Measurements from ENCODE around the gene PAX5.
A peak's percentile ranks its signal among the peaks of the same experiment; 100 is the strongest.

Gene PAX5

GRCh38 chr9:36950389-36950788 is 83.7 kb downstream of the PAX5 start:
- no peak for DNase-seq

- DNase-seq: peak in 1 of 2 donors; percentile 15
Observed at GRCh38 chr9:36949466-36949865, 84.6 kb downstream of the PAX5 start.

- no peak for DNase-seq
Observed at GRCh38 chr9:36948051-36948450, 86.0 kb downstream of the PAX5 start.

GRCh38 chr9:36946653-36947052 is 87.4 kb downstream of the PAX5 start:
- DNase-seq: no peak

GRCh38 chr9:36945999-36946398 is 88.1 kb downstream of the PAX5 start:
- DNase-seq: no peak

GRCh38 chr9:36942891-36943290 is 91.2 kb downstream of the PAX5 start:
- DNase-seq: no peak

- DNase-seq: no peak
Observed at GRCh38 chr9:36941441-36941840, 92.6 kb downstream of the PAX5 start.

- DNase-seq: no peak
Observed at GRCh38 chr9:36940881-36941280, 93.2 kb downstream of the PAX5 start.

- no peak for DNase-seq
Observed at GRCh38 chr9:36940500-36940853, 93.6 kb downstream of the PAX5 start.

GRCh38 chr9:36939655-36940499 is 94.2 kb downstream of the PAX5 start:
- DNase-seq: no peak

GRCh38 chr9:36939214-36939613 is 94.9 kb downstream of the PAX5 start:
- no peak for DNase-seq

GRCh38 chr9:36938617-36939016 is 95.5 kb downstream of the PAX5 start:
- no peak for DNase-seq

- DNase-seq: no peak
Observed at GRCh38 chr9:36937951-36938350, 96.1 kb downstream of the PAX5 start.

- no peak for DNase-seq
Observed at GRCh38 chr9:36937346-36937745, 96.7 kb downstream of the PAX5 start.

GRCh38 chr9:36936498-36936831 is 97.6 kb downstream of the PAX5 start:
- DNase-seq: no peak

- DNase-seq: no peak
Observed at GRCh38 chr9:36935768-36936497, 98.1 kb downstream of the PAX5 start.

GRCh38 chr9:36935332-36935731 is 98.7 kb downstream of the PAX5 start:
- DNase-seq: no peak

- no peak for DNase-seq
Observed at GRCh38 chr9:36934478-36935065, 99.5 kb downstream of the PAX5 start.

- no peak for DNase-seq
Observed at GRCh38 chr9:36933676-36934215, 100.3 kb downstream of the PAX5 start.

GRCh38 chr9:36932198-36932597 is 101.9 kb downstream of the PAX5 start:
- no peak for DNase-seq

- DNase-seq: no peak
Observed at GRCh38 chr9:36930941-36931340, 103.1 kb downstream of the PAX5 start.

GRCh38 chr9:36929350-36929675 is 104.8 kb downstream of the PAX5 start:
- no peak for DNase-seq

GRCh38 chr9:36928670-36929349 is 105.3 kb downstream of the PAX5 start:
- no peak for DNase-seq
